Measurements from ENCODE around the gene MYH11.

DNA sequence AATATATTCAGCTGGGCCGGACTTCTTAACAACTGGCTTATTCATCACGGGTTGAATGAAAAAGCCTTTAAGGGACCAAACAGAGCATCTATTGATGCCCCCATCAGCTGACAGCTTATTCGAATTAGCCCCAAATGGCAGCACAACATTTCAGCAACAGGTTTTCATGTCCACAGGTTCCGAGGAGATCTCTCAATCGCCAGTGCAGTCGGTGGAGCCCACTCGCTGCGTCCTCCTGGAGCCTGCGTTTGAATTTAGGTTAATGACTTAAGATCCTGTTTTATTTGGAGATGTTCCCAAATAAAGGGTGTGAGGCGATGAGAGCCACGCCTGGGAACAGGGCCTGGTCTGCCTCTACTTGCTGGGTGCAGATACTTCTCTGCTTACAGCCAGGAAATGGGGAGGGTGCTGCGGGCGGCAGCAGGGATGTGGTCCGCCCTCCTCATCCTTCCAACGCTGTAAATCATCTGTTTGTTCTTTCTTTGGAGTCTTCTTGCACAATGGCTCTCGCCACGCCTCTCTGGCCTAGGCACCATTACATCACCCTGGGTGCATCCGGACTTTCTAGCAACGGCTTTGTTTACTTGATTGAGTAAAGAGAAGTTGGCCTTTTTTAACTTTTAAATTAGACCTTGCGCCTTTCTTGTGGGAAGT is 184.2 kb downstream of the MYH11 start:
- no peak for TF ChIP-seq CTCF (IDR thresholded peaks at IDR 0.05; ENCODE audit: low read depth, low read length)
- peak; percentile 73; the same call in 1 of the 2 replicates for TF ChIP-seq MAX (IDR thresholded peaks at IDR 0.05; ENCODE audit: low read depth, low read length)
